ENCODE results near the gene FBXO44. TPM values are rescaled to one million over a fixed set of nuclear protein-coding genes. Genes with fewer than 3 reads are reported as not detected.

The FBXO44 gene
- total RNA-seq, 1 experiment from 2014 or later = 60.9 TPM

DNA sequence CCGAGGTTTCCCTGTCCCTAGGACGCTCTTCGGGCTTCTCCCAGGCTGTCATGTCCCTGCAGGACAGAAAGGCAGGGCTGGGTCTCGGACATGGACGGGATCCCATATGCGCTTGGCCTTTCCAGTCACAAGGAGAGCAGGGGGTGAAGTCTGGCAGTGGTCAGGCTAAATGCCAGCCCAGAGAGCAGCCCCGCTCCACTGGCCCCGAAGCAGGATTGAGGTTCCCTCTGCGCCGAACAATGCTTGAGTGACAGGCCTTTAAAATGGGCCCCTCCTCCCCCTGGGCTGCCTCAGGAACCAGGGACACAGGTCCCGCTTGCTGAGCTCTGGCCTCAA, 49.5 kb downstream of the FBXO44 start:
- Histone ChIP-seq H3K4me2 (ENCODE audit: low read length) (no peak overlapping the region), H3K27ac (ENCODE audit: low read depth, low read length) (no peak overlapping the region), H4K20me1 (ENCODE audit: insufficient read depth) (no peaks in the 10 kb centered on the region), H3K36me3 (ENCODE audit: control insufficient read depth in 1 of 2, insufficient read depth in 2 of 2, low read length in 2 of 2) (no peaks in the 10 kb centered on the region), H2AFZ (ENCODE audit: low read depth, low read length, poor library complexity, severe bottlenecking) (no peak overlapping the region), H3K27me3 (ENCODE audit: insufficient read depth, low read length) (no peaks in the 10 kb centered on the region), H3K9me2 (ENCODE audit: insufficient read depth) (no peaks in the 10 kb centered on the region), H3K4me1 (ENCODE audit: control insufficient read depth in 1 of 2, insufficient read depth in 2 of 2, low read length in 2 of 2) (peaks cover 16 to 21% of the 10 kb centered on the region in 2 experiments), H3K4me3 (replicated peaks in 1 of 2; ENCODE audit: low read depth in 1 of 2, low read length in 2 of 2) (no peak overlapping the region), H3K9ac (ENCODE audit: low read length) (no peak overlapping the region), H3K79me2 (ENCODE audit: insufficient read depth, low read length) (no peaks in the 10 kb centered on the region), H3K9me3 (ENCODE audit: control insufficient read depth in 1 of 2, insufficient read depth in 1 of 2, low read depth in 1 of 2, low read length in 2 of 2) (no peaks in the 10 kb centered on the region)
- BruUV-seq (replicated peaks) = no TSS peak
- intact Hi-C loops (cut with micrococcal nuclease) = no loop called here
- DNase-seq (ENCODE audit: low read depth, low spot score) = no peak
- ATAC-seq = no peak
- RAD21 ChIA-PET (ENCODE audit: low non-redundant PET in 1 of 2, low total read pairs in 2 of 2, uncharacterized antibody in 2 of 2, unreplicated experiment in 2 of 2) = no interaction called here
- POLR2A ChIA-PET = no interaction called here
- TF ChIP-seq EZH2 (IDR thresholded peaks at IDR 0.05) (no peak), ZFX (IDR thresholded peaks at IDR 0.05) (no peak), SRF (IDR thresholded peaks at IDR 0.05; ENCODE audit: low read depth) (no peak), POLR2AphosphoS5 (IDR thresholded peaks at IDR 0.05; ENCODE audit: low read depth, low read length) (no peak), TCF7L2 (IDR thresholded peaks at IDR 0.05; ENCODE audit: borderline replicate concordance, extremely low read depth, insufficient read depth, insufficient read length) (no peak), ZBTB33 (IDR thresholded peaks at IDR 0.05; ENCODE audit: extremely low read depth, insufficient replicate concordance, low read length) (no peak)
- CTCF ChIA-PET = no interaction called here

- H3K9ac ChIP-seq (ENCODE audit: low read length) = no peak overlapping the region
- no peaks in the 10 kb centered on the region for H4K20me1 ChIP-seq (ENCODE audit: insufficient read depth)
- H3K9me2 ChIP-seq (ENCODE audit: insufficient read depth) = no peaks in the 10 kb centered on the region
- TF ChIP-seq, protein P1, sequence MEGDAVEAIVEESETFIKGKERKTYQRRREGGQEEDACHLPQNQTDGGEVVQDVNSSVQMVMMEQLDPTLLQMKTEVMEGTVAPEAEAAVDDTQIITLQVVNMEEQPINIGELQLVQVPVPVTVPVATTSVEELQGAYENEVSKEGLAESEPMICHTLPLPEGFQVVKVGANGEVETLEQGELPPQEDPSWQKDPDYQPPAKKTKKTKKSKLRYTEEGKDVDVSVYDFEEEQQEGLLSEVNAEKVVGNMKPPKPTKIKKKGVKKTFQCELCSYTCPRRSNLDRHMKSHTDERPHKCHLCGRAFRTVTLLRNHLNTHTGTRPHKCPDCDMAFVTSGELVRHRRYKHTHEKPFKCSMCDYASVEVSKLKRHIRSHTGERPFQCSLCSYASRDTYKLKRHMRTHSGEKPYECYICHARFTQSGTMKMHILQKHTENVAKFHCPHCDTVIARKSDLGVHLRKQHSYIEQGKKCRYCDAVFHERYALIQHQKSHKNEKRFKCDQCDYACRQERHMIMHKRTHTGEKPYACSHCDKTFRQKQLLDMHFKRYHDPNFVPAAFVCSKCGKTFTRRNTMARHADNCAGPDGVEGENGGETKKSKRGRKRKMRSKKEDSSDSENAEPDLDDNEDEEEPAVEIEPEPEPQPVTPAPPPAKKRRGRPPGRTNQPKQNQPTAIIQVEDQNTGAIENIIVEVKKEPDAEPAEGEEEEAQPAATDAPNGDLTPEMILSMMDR (IDR thresholded peaks at IDR 0.05 in 2 of 3, conservative IDR thresholded peaks at IDR 0.05 in 1 of 3; ENCODE audit: borderline replicate concordance in 1 of 3, insufficient read depth in 1 of 3, low read depth in 2 of 3, low read length in 2 of 3) = no peak
- TF ChIP-seq CBX3 (IDR thresholded peaks at IDR 0.05; ENCODE audit: low read depth) (no peak), JUND (IDR thresholded peaks at IDR 0.05) (no peak)
- RAD21 ChIA-PET (ENCODE audit: low non-redundant PET in 1 of 2, low total read pairs in 2 of 2, uncharacterized antibody in 2 of 2, unreplicated experiment in 2 of 2) = no interaction called here
- DNase-seq (ENCODE audit: low read depth, low spot score) (no peak), ATAC-seq (no peak)
- H3K4me3 ChIP-seq (replicated peaks in 1 of 2; ENCODE audit: low read depth in 1 of 2, low read length in 2 of 2) = no peak overlapping the region
- H3K27me3 ChIP-seq (ENCODE audit: insufficient read depth, low read length) = no peaks in the 10 kb centered on the region
- intact Hi-C loops (cut with micrococcal nuclease) = no loop called here
- no peak overlapping the region for H2AFZ ChIP-seq (ENCODE audit: low read depth, low read length, poor library complexity, severe bottlenecking)
- no peaks in the 10 kb centered on the region for H3K79me2 ChIP-seq (ENCODE audit: insufficient read depth, low read length)
- H3K4me1 ChIP-seq (ENCODE audit: control insufficient read depth in 1 of 2, insufficient read depth in 2 of 2, low read length in 2 of 2) = peaks cover 16 to 21% of the 10 kb centered on the region in 2 experiments
- no peaks in the 10 kb centered on the region for H3K9me3 ChIP-seq (ENCODE audit: control insufficient read depth in 1 of 2, insufficient read depth in 1 of 2, low read depth in 1 of 2, low read length in 2 of 2)
- H3K27ac ChIP-seq (ENCODE audit: low read depth, low read length) = no peak overlapping the region
- CTCF ChIA-PET = no interaction called here
- no peak overlapping the region for H3K4me2 ChIP-seq (ENCODE audit: low read length)
- H3K36me3 ChIP-seq (ENCODE audit: control insufficient read depth in 1 of 2, insufficient read depth in 2 of 2, low read length in 2 of 2) = no peaks in the 10 kb centered on the region
- POLR2A ChIA-PET = no interaction called here
- no TSS peak for BruUV-seq (replicated peaks)
These were observed 50.2 kb downstream of the FBXO44 start for GRCh38 chr1:11704691-11705475.
